ENCODE results near the gene SMARCAL1.

SMARCAL1 gene

GRCh38 chr2:216474925-216475670, 62.8 kb downstream of the SMARCAL1 start:
- no peak for FAIRE-seq
- no peak for DNase-seq (ENCODE audit: low spot score)

DNA sequence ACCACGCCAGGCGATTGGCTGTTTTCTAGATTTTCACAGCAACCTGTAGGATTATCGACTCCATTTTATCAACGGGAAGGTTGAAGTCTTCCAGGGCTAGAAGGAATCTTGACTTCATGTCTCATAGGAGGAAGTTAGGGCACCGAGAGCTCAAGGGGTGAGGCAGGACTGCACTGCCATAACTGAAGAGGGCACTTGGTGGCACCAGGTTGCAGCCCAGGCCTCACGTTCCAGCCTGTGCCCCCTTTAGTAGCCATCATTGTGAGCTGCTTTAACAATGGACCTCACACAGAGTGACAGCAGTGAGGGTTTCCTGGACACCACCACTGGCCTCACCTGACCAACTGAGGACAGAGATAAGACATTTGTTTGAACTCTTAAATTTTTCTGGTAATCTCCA, 63.5 kb downstream of the SMARCAL1 start:
- FAIRE-seq (no peak), DNase-seq (ENCODE audit: low spot score) (no peak)

- DNase-seq (ENCODE audit: low spot score) (no peak), FAIRE-seq (no peak)
These were observed 65.2 kb downstream of the SMARCAL1 start for GRCh38 chr2:216477283-216478035.

DNA sequence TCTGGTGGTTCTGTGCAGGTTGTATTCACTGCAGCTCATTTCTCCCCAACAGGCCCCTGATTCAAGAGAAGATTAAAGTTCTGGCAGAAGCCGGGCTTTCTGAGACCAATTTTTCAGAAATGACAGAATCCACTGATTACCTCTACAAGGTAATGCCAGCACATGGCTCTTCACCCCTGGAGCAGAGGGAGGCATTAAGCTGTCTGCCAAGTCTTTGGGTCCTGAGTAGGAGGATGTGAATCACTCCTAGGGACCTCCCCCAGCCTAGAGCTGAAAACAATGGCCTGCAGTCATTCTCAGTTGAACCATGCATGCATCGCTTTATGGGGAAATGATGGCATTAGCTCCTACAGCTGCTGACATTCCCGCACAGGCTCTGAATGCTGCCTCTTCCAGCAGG, 65.9 kb downstream of the SMARCAL1 start:
- FAIRE-seq = no peak
- peak; percentile 64 for DNase-seq (ENCODE audit: low spot score)

DNA sequence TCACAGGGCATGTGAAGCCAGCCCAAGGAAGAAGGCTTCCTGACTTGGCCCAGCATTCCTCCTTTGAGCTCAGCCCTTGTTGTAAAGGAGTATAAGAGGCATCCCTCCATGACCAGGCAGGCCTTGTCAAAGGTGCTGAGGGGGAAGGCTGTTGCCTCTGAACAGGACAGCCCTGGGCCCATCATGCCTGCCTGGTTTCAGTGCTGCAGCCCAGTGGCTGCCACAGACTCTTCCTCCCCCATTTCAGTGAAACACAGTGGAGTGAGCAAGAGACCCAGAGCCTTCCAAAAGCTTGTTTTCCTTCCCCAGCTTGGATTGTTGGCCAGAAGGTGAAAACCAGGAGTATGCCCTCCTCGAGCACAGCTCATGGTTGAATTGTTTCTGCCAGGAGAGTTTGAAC, 66.5 kb downstream of the SMARCAL1 start:
- no peak for FAIRE-seq
- no peak for DNase-seq (ENCODE audit: low spot score)

DNA sequence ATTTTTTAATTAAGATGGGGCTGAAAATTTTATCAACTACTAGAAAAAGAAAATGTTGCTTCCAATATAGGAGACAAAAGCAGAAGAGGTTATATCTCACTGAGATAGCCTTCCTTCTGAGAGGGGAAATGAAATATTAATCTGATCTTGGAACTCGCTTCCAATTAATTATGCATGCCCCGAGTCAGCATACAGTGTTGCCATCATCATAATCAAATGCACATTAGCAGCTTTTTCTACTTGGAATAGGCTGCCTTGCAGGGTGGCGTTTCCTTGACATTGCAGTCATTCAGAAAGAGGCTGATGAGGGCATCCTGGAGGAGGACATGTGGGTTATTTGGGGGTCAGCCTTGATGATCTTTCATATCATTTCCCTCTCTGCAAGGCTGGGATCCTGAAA, 67.9 kb downstream of the SMARCAL1 start:
- DNase-seq (ENCODE audit: low spot score) (no peak), FAIRE-seq (no peak)

GRCh38 chr2:216482640-216483039, 70.4 kb downstream of the SMARCAL1 start:
- DNase-seq (ENCODE audit: low spot score) = no peak

GRCh38 chr2:216485237-216485636, 73.0 kb downstream of the SMARCAL1 start:
- FAIRE-seq (no peak), DNase-seq (ENCODE audit: low spot score) (no peak)

More at GRCh38 chr2:216482640-216483039, 70.4 kb downstream of the SMARCAL1 start:
- FAIRE-seq = no peak

- FAIRE-seq = no peak
These were observed 73.5 kb downstream of the SMARCAL1 start for GRCh38 chr2:216485745-216486144.

DNA sequence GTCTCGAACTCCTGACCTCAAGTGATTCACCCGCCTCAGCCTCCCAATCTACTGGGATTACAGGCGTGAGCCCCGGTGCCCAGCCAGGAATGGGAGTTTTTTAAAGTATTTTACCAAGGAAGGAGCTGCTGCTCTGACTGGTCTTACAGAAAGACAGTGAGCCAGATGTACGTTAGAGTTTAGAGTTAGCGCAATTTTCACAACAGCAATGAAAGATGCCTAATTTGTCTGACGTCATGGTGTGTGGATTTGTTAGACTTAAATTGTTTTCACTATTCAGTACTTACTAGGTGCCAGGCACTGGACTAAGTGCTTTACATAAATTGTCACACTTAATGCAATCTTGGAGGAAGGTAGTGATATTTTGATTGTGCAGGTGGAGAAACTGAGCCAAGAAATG, 74.0 kb downstream of the SMARCAL1 start:
- DNase-seq (ENCODE audit: low spot score) = no peak
- no peak for FAIRE-seq

More at GRCh38 chr2:216485745-216486144, 73.5 kb downstream of the SMARCAL1 start:
- DNase-seq (ENCODE audit: low spot score) = no peak

GRCh38 chr2:216486708-216487107, 74.4 kb downstream of the SMARCAL1 start:
- no peak for DNase-seq (ENCODE audit: low spot score)
- no peak for FAIRE-seq

DNA sequence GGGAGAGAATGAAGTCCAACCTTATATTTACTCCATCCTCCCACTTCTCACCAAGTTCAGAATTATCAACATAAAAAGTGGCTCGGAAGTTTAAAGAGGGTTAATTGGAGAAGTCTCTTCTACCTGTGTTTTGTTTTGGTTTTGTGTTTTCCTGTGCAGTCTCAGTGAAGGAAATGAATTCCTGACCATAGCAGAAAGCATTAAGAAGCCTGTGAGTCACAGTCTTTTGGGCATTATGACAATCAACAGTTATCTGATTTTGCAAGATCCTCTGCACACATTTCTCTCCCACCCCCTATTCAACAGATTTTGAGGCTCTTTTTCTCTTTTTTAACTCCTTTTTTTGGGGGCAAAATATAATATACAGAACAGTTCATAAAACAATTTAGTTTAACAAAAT, 77.8 kb downstream of the SMARCAL1 start:
- no peak for FAIRE-seq
- peak; percentile 13 for DNase-seq (ENCODE audit: low spot score)

- no peak for DNase-seq (ENCODE audit: low spot score)
- no peak for FAIRE-seq
These were observed 79.7 kb downstream of the SMARCAL1 start for GRCh38 chr2:216491793-216492596.

DNA sequence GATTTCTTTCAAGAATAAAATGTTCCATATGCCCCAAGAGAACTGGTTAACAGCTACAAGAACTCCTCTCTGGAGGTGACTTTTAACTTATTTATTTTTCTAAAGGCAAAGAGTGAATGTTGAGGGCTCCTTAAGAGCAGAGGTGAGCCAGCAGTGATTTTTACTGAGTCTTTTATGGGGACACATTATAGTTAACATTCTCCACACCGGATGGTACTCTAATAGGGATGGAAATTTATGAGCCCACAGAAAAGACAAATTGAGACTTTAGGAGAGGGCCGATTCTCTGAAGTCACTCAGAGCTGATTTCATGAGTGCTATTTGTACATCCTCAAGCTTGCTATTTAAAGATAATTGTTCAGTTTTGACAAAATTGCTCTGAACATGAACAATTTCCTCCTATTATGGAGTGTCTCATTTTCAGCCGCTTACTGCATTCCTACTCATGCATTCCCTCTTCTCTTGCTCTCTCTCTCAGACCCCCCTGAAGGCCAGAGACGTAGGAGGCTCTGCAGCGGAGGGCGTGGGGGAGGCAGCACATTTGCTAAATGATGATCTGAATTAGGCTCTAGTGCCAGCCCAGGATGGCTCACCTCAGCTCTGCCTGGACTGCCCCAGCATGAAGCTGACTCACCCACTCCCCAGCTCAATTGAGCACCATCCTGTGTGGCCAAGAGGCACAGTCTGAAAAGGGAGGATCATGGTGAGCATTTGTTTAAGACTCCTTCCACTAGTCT, 80.5 kb downstream of the SMARCAL1 start:
- FAIRE-seq = peak; percentile 76
- peak; percentile 89 for DNase-seq (ENCODE audit: low spot score)

DNA sequence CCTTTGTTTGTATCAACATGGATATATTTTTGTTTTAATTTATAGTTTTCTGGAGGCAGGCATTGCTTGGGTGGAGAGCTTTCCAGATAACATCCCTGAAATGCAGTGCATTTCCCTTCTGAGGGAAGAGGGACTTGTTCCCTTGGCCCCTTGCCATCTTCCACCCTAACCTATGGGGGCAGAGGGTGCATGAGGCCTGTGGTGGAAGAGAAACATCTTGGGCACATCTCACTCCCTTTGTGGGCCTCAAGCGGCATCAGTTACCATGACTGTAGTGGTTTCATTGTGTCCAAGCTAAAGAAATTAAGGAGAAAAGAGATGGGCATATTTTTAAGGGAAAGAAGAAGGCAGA, 81.0 kb downstream of the SMARCAL1 start:
- no peak for FAIRE-seq

GRCh38 chr2:216495656-216496055, 83.4 kb downstream of the SMARCAL1 start:
- peak; percentile 31 for DNase-seq (ENCODE audit: low spot score)
- FAIRE-seq = no peak

More for the DNA sequence above, 81.0 kb downstream of the SMARCAL1 start:
- no peak for DNase-seq (ENCODE audit: low spot score)

DNA sequence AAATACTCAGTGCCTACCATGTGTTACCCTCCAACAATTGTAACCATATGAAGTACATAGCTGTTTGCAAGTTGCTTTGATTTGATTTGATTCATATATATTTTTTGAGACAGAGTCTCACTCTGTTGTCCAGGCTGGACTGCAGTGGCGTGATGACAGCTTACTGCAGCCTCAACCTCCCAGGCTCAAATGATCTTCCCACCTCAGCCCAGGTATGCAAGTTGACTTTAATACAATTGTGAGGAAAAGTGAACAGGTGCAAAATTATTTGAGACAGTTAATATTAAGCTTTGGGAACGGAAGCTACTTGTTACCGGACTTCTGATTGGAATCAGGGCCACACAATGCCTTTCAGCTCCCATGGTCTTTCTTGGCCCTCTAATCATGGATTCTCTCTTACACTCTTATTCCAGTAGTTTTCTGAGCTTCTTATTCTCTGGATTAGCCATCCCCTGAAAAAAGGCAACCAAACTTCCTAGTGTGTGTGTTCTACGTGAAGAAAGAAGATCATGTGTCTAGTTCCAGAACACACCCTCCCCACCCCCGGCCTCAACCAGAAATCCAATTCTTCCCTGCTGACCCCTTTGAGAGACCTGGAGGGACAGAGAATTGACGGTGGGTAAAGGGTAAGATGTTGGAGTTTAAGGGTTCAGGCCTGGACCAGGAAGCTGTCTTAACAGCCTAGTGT, 85.2 kb downstream of the SMARCAL1 start:
- no peak for FAIRE-seq
- DNase-seq (ENCODE audit: low spot score) = no peak

- DNase-seq (ENCODE audit: low spot score) = no peak
- no peak for FAIRE-seq
These were observed 85.7 kb downstream of the SMARCAL1 start for GRCh38 chr2:216498070-216498378.

GRCh38 chr2:216498379-216499352, 86.4 kb downstream of the SMARCAL1 start, which contains the start of gene RPL37A:
TSS of gene RPL37A (plus strand) at chr2:216498844. CDS start at chr2:216498875, 31 bp downstream.
- DNase-seq (ENCODE audit: low spot score) (peak; percentile 91), FAIRE-seq (peak; percentile 62)

All from RCC 7860 (cell line).